Measurements from ENCODE around the gene PCBP2. TPM values are rescaled to one million over a fixed set of nuclear protein-coding genes. Genes with fewer than 3 reads are reported as not detected.

PCBP2 gene
- total RNA-seq, 2 experiments from 2014 or later, result 1,085 to 1,132 TPM

DNA sequence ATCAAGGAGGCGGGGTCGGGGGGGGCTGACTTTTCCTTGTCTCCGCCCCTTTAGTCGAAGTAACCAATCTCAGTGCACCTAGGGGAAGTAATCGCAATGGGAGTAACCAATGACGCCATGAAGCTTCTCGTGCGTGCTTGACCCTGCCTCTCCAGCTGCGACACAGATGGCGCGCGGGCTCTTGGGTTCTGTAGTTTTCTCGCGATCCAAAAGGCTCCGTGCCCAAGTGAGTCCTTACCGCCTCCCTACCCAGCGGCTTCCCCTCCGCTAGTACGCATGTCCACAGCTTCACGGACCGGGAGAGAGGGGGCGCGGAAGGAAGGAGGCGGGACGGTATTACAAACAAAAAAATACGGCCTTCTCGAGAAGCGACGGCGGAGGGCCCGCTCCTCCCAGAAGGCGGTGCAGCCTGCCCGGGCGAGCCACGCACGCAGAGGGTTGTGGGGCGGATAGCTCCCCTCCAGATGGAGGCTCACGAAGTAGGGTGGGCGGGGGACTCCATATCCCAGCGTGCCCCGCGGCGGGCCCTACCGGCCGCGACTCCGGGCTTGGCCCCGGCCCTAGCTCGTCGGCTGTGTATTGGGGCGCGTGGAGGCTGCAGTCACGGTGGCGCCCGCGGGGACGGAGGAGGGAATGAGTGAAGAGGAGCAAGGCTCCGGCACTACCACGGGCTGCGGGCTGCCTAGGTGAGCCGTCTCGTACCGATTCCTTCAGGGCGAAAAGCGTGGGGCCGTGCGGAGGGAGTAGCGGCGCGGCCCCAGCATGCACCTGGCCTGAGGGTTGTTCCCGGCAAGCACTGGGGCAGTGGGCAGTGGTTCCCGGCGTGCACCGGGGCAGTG lies 49.1 kb downstream of the PCBP2 start, which contains the start of gene TARBP2:
TARBP2 (plus strand) TSS at position 508 of the 839 bp plus-strand sequence; CDS start at position 634, 126 bp downstream.
- peaks cover 4% of the 10 kb centered on the region for H3K36me3 Mint-ChIP-seq (ENCODE audit: low read depth)
- no peaks in the 10 kb centered on the region for H3K27me3 Mint-ChIP-seq (ENCODE audit: low read depth)
- peak; percentile 97 for DNase-seq
- peaks cover 41% of the 10 kb centered on the region for H3K4me1 Mint-ChIP-seq (ENCODE audit: low read depth)
- H3K27ac Mint-ChIP-seq, result peak within 1 kb of the TSS; percentile 96
- H3K4me3 Mint-ChIP-seq, result peak within 1 kb of the TSS; percentile 81
- intact Hi-C loops (cut with micrococcal nuclease), result loop anchor here (1.0 to 5.0 kb wide), 14 partner anchors 8 to 495 kb away; partner anchors contain the start of genes ATF7, ATP5MC2, CALCOCO1 and EIF4B
- no peaks in the 10 kb centered on the region for H3K9me3 Mint-ChIP-seq
- CTCF ChIA-PET, result interaction anchor here (0.7 to 2.8 kb wide), 10 partner anchors 9 to 180 kb away, joined by 3 to 25 read pairs (median 4); partner anchors contain the start of genes AAAS and ATP5MC2

DNA sequence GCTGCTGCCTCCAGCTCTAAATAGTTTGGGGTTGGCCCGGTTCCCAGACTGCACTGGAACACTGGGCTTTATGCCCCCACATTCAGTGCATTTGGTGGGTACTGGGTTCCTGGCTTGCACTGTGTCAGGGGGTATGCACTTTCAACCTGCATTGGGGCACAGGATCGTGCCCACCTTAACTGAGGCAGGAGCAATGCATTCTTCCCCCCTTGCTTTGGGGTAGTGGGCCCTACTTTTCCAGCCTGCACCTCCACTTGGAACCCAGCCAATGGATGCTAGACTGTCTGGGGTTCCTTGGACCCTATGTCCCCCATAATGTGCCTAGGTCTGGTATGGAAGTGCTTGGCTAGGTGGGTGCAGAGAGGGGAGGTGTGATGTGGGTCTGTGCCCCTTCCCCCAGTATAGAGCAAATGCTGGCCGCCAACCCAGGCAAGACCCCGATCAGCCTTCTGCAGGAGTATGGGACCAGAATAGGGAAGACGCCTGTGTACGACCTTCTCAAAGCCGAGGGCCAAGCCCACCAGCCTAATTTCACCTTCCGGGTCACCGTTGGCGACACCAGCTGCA lies 49.8 kb downstream of the PCBP2 start:
- Mint-ChIP-seq H3K27ac (peak overlapping the region; percentile 96), H3K36me3 (ENCODE audit: low read depth) (peaks cover 4% of the 10 kb centered on the region), H3K9me3 (no peaks in the 10 kb centered on the region), H3K4me1 (ENCODE audit: low read depth) (peaks cover 41% of the 10 kb centered on the region), H3K4me3 (peak overlapping the region; percentile 81), H3K27me3 (ENCODE audit: low read depth) (no peaks in the 10 kb centered on the region)
- no peak for DNase-seq
- CTCF ChIA-PET, result interaction anchor here (0.9 to 2.8 kb wide), 7 partner anchors 8 to 157 kb away, joined by 3 to 25 read pairs (median 5); no protein-coding TSS in a partner anchor
- intact Hi-C loops (cut with micrococcal nuclease), result loop anchor here (1.0 to 5.0 kb wide), 7 partner anchors 8 to 404 kb away; partner anchors contain the start of genes ATF7, ATP5MC2, ESPL1 and IGFBP6

DNA sequence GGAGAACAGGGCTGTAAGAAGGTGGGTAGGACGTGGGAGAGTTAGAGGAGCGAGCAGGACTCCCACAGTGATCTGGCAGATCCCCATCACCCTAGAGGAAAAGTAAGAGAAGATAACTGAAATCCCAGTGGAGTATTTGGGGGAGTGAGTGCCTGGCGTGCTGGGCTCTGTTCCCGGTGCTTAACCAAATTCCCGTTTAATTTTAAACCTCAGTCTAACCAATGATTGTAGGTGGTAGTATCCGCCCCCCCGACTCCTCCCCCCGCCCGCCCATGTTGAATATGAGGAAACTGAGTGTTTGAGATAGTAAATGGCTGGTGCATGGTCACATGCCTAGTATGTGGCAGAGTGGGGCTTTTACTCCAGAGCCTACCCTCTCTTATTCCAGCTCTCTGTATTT lies 50.4 kb downstream of the PCBP2 start:
- no peaks in the 10 kb centered on the region for H3K9me3 Mint-ChIP-seq
- peak overlapping the region; percentile 96 for H3K27ac Mint-ChIP-seq
- CTCF ChIA-PET, result no interaction called here
- H3K27me3 Mint-ChIP-seq (ENCODE audit: low read depth), result no peaks in the 10 kb centered on the region
- intact Hi-C loops (cut with micrococcal nuclease), result loop anchor here (5.0 kb wide), 2 partner anchors 295 to 405 kb away; partner anchors contain the start of genes IGFBP6 and ITGB7
- peaks cover 37% of the 10 kb centered on the region for H3K4me1 Mint-ChIP-seq (ENCODE audit: low read depth)
- peak overlapping the region; percentile 81 for H3K4me3 Mint-ChIP-seq
- no peak for DNase-seq
- H3K36me3 Mint-ChIP-seq (ENCODE audit: low read depth), result peaks cover 4% of the 10 kb centered on the region

DNA sequence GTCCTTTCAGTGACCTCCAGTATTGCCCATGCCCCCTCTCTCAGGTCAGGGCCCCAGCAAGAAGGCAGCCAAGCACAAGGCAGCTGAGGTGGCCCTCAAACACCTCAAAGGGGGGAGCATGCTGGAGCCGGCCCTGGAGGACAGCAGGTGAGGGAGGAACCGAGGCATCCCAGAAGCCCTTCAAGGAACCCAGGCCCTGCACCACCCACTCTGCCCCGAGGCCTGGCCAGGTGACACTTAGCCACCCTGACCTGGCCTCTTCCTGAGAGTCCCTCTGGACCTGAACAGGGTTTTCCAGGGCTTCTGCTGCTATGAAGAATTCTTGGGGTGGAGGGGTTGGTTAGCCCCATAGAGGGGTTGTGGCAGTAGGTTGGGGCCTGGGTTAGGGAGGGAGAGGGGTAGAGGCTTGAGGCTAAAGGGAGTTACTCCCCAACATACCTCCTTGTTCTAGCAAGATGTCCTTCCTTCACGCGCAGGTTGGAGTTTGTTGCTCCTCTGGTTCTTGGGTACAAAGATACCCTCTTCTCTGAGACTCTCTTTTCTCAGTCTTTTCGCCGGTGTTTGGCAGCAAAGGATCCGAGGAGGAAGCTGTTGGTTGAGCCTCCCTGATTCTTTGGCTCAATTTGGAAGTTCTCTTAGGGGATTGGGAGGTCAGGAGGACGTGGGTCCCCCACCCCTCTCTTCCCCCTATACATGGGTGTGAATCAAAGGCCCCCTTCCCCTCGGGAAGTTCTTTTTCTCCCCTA lies 51.3 kb downstream of the PCBP2 start:
- no peak overlapping the region for H3K4me3 Mint-ChIP-seq
- H3K36me3 Mint-ChIP-seq (ENCODE audit: low read depth), result peaks cover 4% of the 10 kb centered on the region
- no peak overlapping the region for H3K27ac Mint-ChIP-seq
- intact Hi-C loops (cut with micrococcal nuclease), result loop anchor here (5.0 kb wide), 2 partner anchors 296 to 406 kb away; partner anchors contain the start of genes IGFBP6 and ITGB7
- no peak for DNase-seq
- peaks cover 35% of the 10 kb centered on the region for H3K4me1 Mint-ChIP-seq (ENCODE audit: low read depth)
- CTCF ChIA-PET, result no interaction called here
- no peaks in the 10 kb centered on the region for H3K9me3 Mint-ChIP-seq
- H3K27me3 Mint-ChIP-seq (ENCODE audit: low read depth), result no peaks in the 10 kb centered on the region

DNA sequence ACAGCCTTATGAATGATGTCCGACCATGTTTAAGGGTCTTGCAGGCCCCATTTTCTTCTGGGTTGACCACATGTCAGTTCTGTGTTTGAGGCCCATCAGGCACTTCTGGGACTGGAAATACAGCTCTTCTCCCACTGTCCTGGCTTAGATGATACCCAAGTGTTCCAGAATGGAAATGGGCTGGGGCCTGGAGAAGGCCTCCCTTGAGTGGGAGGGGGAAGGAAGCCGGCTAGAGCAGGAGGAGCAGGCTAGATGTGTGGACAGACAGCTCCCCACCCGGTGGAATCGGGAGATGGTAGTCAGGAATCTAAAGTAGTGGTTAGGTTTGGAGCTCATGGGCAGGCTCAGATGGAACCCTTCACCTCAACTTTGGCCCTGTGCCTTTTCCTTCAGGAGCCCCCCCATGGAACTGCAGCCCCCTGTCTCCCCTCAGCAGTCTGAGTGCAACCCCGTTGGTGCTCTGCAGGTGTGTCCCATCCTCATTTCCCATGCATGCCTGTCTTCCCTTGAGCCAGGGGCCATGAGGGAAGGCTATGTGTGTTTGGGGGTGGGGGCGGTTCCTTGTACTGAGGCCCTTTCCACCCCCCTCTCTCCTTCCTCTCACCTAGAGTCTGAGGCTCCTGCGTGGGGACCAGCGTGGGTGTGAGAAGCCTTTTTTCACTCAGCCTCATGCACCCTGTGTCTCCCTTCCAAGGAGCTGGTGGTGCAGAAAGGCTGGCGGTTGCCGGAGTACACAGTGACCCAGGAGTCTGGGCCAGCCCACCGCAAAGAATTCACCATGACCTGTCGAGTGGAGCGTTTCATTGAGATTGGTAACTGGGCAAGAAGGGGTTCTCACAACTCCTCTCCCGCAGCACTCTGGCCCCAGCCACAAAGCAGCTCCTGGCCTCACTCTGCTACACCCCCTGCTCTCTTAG lies 52.4 kb downstream of the PCBP2 start:
- CTCF ChIA-PET, result interaction anchor here (0.5 kb wide), 1 partner anchor 63 kb away, joined by 3 read pairs; no protein-coding TSS in a partner anchor
- peaks cover 4% of the 10 kb centered on the region for H3K36me3 Mint-ChIP-seq (ENCODE audit: low read depth)
- DNase-seq, result no peak
- H3K27me3 Mint-ChIP-seq (ENCODE audit: low read depth), result no peaks in the 10 kb centered on the region
- intact Hi-C loops (cut with micrococcal nuclease), result loop anchor here (5.0 kb wide), 2 partner anchors 297 to 407 kb away; partner anchors contain the start of genes IGFBP6 and ITGB7
- H3K4me1 Mint-ChIP-seq (ENCODE audit: low read depth), result peaks cover 29% of the 10 kb centered on the region
- no peak overlapping the region for H3K4me3 Mint-ChIP-seq
- no peaks in the 10 kb centered on the region for H3K9me3 Mint-ChIP-seq
- H3K27ac Mint-ChIP-seq, result no peak overlapping the region

DNA sequence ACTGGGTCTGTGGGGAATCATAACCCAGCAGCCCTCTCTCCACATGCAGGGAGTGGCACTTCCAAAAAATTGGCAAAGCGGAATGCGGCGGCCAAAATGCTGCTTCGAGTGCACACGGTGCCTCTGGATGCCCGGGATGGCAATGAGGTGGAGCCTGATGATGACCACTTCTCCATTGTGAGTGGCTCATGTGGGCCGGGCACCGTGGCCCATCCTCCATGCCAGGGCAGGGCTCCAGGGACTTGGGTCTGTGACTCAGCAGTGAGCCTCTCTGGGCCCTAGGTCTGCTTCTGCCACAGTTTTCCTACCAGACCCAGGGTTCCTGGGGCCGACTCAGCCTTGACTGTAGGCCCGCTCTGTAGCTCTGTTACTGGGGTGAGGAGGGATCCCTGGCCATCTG lies 53.2 kb downstream of the PCBP2 start:
- peak; percentile 2 for DNase-seq
- CTCF ChIA-PET, result interaction anchor here (0.5 to 1.0 kb wide), 4 partner anchors 14 to 184 kb away, joined by 3 read pairs; partner anchors contain the start of gene AAAS
- Mint-ChIP-seq H3K9me3 (no peaks in the 10 kb centered on the region), H3K36me3 (ENCODE audit: low read depth) (peaks cover 4% of the 10 kb centered on the region), H3K27me3 (ENCODE audit: low read depth) (no peaks in the 10 kb centered on the region), H3K27ac (no peak overlapping the region), H3K4me3 (no peak overlapping the region), H3K4me1 (ENCODE audit: low read depth) (peaks cover 24% of the 10 kb centered on the region)
- intact Hi-C loops (cut with micrococcal nuclease), result no loop called here

DNA sequence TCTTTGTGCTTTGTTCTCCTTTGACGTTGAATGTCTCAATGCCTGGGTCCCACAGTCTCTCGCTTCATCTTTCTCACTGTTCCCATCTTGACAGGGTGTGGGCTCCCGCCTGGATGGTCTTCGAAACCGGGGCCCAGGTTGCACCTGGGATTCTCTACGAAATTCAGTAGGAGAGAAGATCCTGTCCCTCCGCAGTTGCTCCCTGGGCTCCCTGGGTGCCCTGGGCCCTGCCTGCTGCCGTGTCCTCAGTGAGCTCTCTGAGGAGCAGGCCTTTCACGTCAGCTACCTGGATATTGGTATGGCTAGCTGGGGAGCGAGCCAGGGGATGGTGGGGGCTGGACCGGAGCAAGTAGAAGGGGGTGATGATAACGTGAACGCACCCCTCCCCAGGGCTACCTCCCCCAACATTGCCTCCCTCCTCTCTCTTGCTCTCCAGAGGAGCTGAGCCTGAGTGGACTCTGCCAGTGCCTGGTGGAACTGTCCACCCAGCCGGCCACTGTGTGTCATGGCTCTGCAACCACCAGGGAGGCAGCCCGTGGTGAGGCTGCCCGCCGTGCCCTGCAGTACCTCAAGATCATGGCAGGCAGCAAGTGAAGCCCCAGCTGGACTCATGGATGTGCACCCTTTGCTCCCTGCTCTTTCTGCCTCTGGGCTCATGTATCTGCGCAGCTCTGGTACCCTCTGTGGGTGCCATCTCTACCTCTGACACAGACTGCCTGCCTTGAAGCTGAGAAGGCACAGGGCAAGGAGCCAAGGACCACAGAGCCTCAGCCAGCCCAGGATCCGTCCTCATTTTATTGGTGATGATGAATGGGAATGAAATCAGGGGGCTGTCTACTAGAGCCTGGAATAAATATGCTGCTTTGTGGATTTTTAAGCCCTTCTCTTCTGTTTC lies 53.9 kb downstream of the PCBP2 start:
- CTCF ChIA-PET, result interaction anchor here (0.6 to 1.0 kb wide), 4 partner anchors 15 to 184 kb away, joined by 3 read pairs; partner anchors contain the start of gene AAAS
- Mint-ChIP-seq H3K4me3 (no peak overlapping the region), H3K36me3 (ENCODE audit: low read depth) (peaks cover 4% of the 10 kb centered on the region), H3K27me3 (ENCODE audit: low read depth) (no peaks in the 10 kb centered on the region), H3K27ac (no peak overlapping the region), H3K9me3 (no peaks in the 10 kb centered on the region), H3K4me1 (ENCODE audit: low read depth) (peaks cover 22% of the 10 kb centered on the region)
- no peak for DNase-seq
- intact Hi-C loops (cut with micrococcal nuclease), result no loop called here

DNA sequence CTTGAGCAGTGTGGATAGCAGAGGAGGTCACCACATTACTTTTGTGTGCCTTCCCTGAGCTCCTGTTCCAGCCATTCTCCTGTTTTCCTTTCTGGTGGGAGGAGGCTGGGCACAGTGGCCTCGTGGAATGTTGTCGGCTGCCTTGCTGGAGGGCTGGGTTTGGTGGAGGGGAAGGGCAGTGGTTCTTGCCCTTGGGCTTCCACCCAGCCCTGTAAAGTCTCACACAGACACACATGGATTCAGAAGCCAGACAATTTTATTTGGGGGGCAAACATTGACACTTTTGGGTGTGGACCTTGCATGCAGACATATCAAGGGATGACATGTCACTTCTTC lies 54.5 kb downstream of the PCBP2 start:
- no peaks in the 10 kb centered on the region for H3K9me3 Mint-ChIP-seq
- no peak for DNase-seq
- H3K4me3 Mint-ChIP-seq, result no peak overlapping the region
- H3K27me3 Mint-ChIP-seq (ENCODE audit: low read depth), result no peaks in the 10 kb centered on the region
- peaks cover 22% of the 10 kb centered on the region for H3K4me1 Mint-ChIP-seq (ENCODE audit: low read depth)
- peaks cover 4% of the 10 kb centered on the region for H3K36me3 Mint-ChIP-seq (ENCODE audit: low read depth)
- intact Hi-C loops (cut with micrococcal nuclease), result no loop called here
- CTCF ChIA-PET, result interaction anchor here (0.6 kb wide), 1 partner anchor 147 kb away, joined by 3 read pairs; no protein-coding TSS in a partner anchor
- H3K27ac Mint-ChIP-seq, result no peak overlapping the region

DNA sequence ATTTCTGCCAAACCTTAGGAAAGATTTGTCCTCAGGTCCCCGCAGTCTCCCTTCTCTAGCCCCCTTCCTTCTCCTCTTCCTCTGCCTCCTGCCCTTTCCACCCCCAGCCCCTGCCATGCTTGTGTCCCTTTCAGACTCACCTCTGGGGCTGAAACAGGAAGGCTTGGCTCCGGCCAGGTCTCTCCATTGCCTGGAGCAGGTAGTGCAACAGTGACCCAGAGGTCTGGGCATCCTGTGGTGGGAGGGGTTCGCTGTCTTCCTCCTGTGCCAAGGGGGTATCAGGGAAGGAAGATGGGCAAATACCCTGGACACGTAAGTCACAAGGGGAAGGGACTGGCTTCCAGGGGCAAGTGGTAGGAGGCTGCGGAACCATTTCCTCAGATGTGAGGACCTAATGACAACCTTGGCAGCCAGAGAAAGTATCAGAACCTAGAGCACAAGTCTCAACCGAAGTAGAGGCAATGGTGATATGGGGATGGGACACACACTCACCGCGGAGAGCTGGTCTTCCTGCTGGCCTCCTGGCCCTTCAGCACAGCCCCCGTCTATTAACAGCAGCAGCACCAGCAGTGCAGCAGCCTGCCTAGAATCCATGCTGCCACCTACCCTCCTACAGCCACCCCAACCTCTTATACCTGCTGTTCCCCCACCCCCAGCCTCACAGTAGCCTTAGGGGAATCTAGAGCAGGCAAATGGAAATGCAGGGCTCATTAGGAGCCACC lies 55.1 kb downstream of the PCBP2 start, which contains the start of gene NPFF:
NPFF (minus strand) TSS at position 604 of the 722 bp plus-strand sequence; CDS start at position 594, 10 bp downstream.
- H3K4me3 Mint-ChIP-seq, result no peak within 1 kb of the TSS
- H3K4me1 Mint-ChIP-seq (ENCODE audit: low read depth), result peaks cover 19% of the 10 kb centered on the region
- DNase-seq, result no peak
- no peaks in the 10 kb centered on the region for H3K9me3 Mint-ChIP-seq
- H3K36me3 Mint-ChIP-seq (ENCODE audit: low read depth), result peaks cover 4% of the 10 kb centered on the region
- no peak within 1 kb of the TSS for H3K27ac Mint-ChIP-seq
- intact Hi-C loops (cut with micrococcal nuclease), result no loop called here
- no peaks in the 10 kb centered on the region for H3K27me3 Mint-ChIP-seq (ENCODE audit: low read depth)
- CTCF ChIA-PET, result interaction anchor here (0.9 to 3.9 kb wide), 5 partner anchors 9 to 169 kb away, joined by 3 to 58 read pairs (median 15); partner anchors contain the start of genes AMHR2 and ATP5MC2

DNA sequence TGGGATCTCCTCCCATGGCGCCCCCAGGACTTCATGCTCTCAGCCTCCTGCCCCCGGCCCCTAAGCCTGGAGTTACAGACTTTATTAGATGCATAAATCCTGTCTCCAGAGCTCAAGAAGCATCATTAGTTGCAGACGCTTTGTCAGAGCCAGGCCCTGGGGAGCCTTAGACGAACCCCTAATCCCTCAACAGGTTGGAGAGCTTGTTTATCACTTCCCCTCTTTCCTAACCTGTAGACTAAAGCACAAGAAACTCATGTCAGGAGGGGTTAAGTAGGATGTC lies 55.6 kb downstream of the PCBP2 start:
- Mint-ChIP-seq H3K27me3 (ENCODE audit: low read depth) (no peaks in the 10 kb centered on the region), H3K36me3 (ENCODE audit: low read depth) (peaks cover 4% of the 10 kb centered on the region), H3K27ac (no peak overlapping the region), H3K4me1 (ENCODE audit: low read depth) (peaks cover 16% of the 10 kb centered on the region), H3K9me3 (no peaks in the 10 kb centered on the region), H3K4me3 (no peak overlapping the region)
- CTCF ChIA-PET, result interaction anchor here (0.6 to 4.4 kb wide), 14 partner anchors 7 to 239 kb away, joined by 3 to 58 read pairs (median 7); partner anchors contain the start of genes AAAS, AMHR2, ATP5MC2 and MAP3K12
- no peak for DNase-seq
- intact Hi-C loops (cut with micrococcal nuclease), result no loop called here
